K562 (cell line): Measurements from ENCODE around the gene ELK4. TPM values are rescaled to one million over a fixed set of nuclear protein-coding genes. Genes with fewer than 3 reads are reported as not detected.
A peak's percentile ranks its signal among the peaks of the same experiment; 100 is the strongest.

ENCODE experiments used
- CC2D1A ChIP-seq: fragments of 450-650 bp; IDR thresholded peaks from 2 replicates; pipeline ENCODE4 v1.6.1; 2017; ENCODE audit warnings: mild to moderate bottlenecking
- NRF1 ChIP-seq, 2 experiments: fragments of 450-650 bp; IDR thresholded peaks in 1 of 2; conservative IDR thresholded peaks in 1 of 2; 2 replicates each; pipeline ENCODE4 v1.6.1; 2014; ENCODE audit warnings: mild to moderate bottlenecking in 2 of 2
- ZC3H4 ChIP-seq: sonication (generic); formaldehyde crosslinking; IDR thresholded peaks from 2 replicates; pipeline ENCODE4 v1.9.0; 2021; ENCODE audit warnings: missing genetic modification reagents, borderline replicate concordance
- ZNF384 ChIP-seq: IDR thresholded peaks from 2 replicates; pipeline ENCODE4 v1.6.1; 2012; ENCODE audit warnings: low read depth, low read length, improper control_type of control experiment
- polyA plus RNA-seq, 8 experiments: library from polyadenylated mRNA; depleted of rRNA in 4 of 8; stranded (reverse) in 5 of 8; unstranded in 3 of 8; fragments of >200 nt; fragmentation: Nextera tagmentation in 2 of 8; fragmentation: Illumina TruSeq in 1 of 8; extraction: Ambion mirVana in 2 of 8; extraction: Trizol in 1 of 8; gene quantifications; 2 replicates each; pipeline versions ENCODE4 v1.2.1 to v1.2.3, GENCODE V29; 2011 to 2014; ENCODE audit warnings: inconsistent platforms in 1 of 8, missing spikeins in 1 of 8
- total RNA-seq, 7 experiments: library from RNA; depleted of rRNA in 6 of 7; stranded (reverse); fragments of >200 nt in 6 of 7; fragmentation: Illumina TruSeq in 2 of 7; extraction: Trizol in 2 of 7; gene quantifications; 2 replicates each; pipeline versions ENCODE4 v1.2.1 to v1.2.3, GENCODE V29; 2011 to 2021; ENCODE audit warnings: low replicate concordance in 1 of 7
- TF ChIP-seq, protein P1 (sequence below): fragments of 250-450 bp; sonication (Bioruptor Pico); IDR thresholded peaks from 2 replicates; pipeline ENCODE4 v1.5.0; 2021; ENCODE audit warnings: mild to moderate bottlenecking, moderate library complexity
- TF ChIP-seq, protein P2 (sequence below): fragments of 200-800 bp; sonication (Bioruptor generic); IDR thresholded peaks from 2 replicates; pipeline ENCODE4 v1.6.1; 2016; ENCODE audit warnings: missing genetic modification characterization, missing compliant biosample characterization

Gene ELK4
- total and polyA plus RNA-seq, 9 of the 15 experiments (the other 6 are each of a cell fraction or from before 2014, with no cell fraction given), result 2.0 to 21.7 (median 9.2) TPM

DNA sequence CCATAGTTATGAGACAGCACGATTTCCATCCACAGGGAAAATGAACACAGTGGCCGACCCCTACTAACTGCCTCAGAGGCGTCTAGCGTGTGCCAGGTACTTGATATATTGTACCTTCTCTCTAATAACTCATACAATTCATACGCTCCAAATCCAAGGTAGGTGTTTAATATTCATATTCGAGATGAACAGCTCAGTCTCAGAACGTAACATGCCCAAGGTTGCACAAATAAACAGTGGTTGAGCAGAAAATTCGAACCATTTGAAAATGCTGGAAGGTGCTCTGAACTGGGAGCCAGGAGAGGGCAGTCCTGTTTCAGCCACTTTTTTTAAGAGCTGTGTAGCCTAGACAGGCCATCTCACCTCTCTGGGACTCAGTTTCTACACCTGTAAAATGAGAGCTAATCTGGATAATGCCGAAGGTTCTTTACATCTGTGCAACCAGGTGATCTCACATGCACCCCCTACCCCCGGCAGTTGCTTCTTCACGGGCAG, 40.6 kb upstream of the ELK4 start (continued):
- TF ChIP-seq, protein P1, sequence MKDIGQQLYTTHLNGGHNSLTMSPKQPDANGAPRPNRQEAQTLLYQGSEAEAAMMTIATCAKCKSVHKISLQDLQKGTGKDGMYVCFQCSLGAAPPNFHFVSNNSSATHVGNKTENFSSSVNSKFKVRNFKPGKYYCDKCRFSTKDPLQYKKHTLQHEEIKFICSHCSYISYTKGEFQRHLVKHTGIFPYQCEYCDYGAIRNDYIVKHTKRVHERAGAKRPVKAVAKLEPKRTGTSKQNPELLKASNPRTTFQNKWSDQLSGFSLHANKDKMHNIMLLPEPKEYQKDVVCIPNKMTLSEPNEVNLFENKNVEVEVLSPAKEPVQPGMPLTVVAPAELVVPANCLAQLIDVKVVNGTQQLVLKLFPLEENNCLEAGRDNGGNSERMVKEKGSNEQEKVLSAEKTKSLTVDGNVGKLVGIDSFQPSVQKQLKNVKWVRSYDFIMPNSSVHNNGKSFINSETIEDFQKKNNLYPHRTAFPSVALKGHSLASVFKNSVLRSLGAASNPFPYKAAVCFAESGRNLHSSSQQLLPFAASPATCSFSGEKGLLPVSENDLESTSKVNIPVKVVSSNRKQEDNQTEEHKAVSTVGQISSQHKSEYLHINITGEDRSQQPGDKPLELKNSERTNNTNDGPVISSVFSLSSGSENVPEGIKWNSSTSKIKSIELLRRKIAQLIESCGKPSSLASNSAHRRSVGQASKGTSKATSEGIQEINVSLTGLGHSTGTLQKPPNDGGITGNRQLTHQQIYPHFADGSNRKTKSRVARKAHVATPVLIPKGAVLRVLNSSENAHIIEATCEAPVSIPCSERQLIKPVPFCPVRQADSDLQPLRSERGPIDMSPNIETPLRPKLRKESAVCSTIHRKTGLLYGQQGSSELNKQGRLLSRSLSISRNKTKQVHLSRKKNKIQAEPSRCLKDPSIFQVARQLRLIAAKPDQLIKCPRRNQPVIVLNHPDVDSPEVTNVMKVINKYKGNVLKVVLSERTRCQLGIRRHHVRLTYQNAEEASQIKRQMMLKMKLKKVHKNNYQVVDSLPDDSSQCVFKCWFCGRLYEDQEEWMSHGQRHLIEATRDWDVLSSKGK, result no peak
- TF ChIP-seq NRF1 (conservative IDR thresholded peaks at IDR 0.05 in 1 of 2, IDR thresholded peaks at IDR 0.05 in 1 of 2), result 0 out of 4 replicates have a peak, but pooled peaks of 1 of the 2 experiments have one; percentile 18
- TF ChIP-seq ZC3H4 (CRISPR knock-in tag), result no peak
- TF ChIP-seq ZNF384, result peak; percentile 36; the same call in 1 of the 2 replicates
- TF ChIP-seq, protein P2, sequence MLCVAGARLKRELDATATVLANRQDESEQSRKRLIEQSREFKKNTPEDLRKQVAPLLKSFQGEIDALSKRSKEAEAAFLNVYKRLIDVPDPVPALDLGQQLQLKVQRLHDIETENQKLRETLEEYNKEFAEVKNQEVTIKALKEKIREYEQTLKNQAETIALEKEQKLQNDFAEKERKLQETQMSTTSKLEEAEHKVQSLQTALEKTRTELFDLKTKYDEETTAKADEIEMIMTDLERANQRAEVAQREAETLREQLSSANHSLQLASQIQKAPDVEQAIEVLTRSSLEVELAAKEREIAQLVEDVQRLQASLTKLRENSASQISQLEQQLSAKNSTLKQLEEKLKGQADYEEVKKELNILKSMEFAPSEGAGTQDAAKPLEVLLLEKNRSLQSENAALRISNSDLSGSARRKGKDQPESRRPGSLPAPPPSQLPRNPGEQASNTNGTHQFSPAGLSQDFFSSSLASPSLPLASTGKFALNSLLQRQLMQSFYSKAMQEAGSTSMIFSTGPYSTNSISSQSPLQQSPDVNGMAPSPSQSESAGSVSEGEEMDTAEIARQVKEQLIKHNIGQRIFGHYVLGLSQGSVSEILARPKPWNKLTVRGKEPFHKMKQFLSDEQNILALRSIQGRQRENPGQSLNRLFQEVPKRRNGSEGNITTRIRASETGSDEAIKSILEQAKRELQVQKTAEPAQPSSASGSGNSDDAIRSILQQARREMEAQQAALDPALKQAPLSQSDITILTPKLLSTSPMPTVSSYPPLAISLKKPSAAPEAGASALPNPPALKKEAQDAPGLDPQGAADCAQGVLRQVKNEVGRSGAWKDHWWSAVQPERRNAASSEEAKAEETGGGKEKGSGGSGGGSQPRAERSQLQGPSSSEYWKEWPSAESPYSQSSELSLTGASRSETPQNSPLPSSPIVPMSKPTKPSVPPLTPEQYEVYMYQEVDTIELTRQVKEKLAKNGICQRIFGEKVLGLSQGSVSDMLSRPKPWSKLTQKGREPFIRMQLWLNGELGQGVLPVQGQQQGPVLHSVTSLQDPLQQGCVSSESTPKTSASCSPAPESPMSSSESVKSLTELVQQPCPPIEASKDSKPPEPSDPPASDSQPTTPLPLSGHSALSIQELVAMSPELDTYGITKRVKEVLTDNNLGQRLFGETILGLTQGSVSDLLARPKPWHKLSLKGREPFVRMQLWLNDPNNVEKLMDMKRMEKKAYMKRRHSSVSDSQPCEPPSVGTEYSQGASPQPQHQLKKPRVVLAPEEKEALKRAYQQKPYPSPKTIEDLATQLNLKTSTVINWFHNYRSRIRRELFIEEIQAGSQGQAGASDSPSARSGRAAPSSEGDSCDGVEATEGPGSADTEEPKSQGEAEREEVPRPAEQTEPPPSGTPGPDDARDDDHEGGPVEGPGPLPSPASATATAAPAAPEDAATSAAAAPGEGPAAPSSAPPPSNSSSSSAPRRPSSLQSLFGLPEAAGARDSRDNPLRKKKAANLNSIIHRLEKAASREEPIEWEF, result no peak
- TF ChIP-seq CC2D1A, result peak; percentile 45; the same call in 1 of the 2 replicates
